OCI-LY3 (cell line): ENCODE data around the gene SORCS3.

Source experiments
- CTCF ChIP-seq: fragments of 200-600, 300-600 bp; sonication (generic); IDR thresholded peaks from 2 replicates; pipeline ENCODE4 v1.5.1; 2014; ENCODE audit warnings: antibody characterized with exemption, low read length, low read depth
- EZH2phosphoT487 ChIP-seq: fragments of 200-600 bp; shearing (Covaris generic); IDR thresholded peaks from 2 replicates; pipeline ENCODE4 v1.6.1; 2018; ENCODE audit warnings: antibody characterized with exemption, mixed run types, low read depth

DNA sequence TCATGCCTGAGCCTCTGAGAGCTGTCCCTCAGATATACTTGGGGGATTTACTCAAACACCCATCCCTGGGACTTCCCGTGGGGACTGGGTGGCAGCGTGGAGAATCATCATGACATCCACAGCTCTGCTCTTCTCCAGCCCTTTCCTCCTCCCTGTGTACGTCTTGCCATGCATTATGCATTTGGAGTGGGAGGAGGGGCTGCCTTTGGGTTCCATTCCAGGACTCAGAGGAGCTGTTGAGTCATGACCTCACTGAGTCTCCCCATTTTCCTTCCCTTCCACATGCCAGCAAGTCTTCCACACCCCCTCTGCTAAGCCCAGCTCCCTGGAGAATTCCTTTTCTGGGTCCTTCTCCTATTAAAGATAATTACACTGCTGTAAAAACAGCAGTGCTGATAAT lies 480.7 kb downstream of the SORCS3 start:
- TF ChIP-seq CTCF (no peak), EZH2phosphoT487 (no peak)
